Measurements from ENCODE around the gene VAMP2.

- TF ChIP-seq CTCF (IDR thresholded peaks at IDR 0.05), result no peak
- TF ChIP-seq POLR2A (IDR thresholded peaks at IDR 0.05), result no peak
- TF ChIP-seq EP300 (IDR thresholded peaks at IDR 0.05), result no peak
Measured at GRCh38 chr17:8160741-8161221, 2.0 kb downstream of the VAMP2 start.

Measured in ovary (tissue), 3 donors.